Mesenteric fat pad (tissue), 1 donor: ENCODE data around the gene KRTAP10-4. TPM values are rescaled to one million over a fixed set of nuclear protein-coding genes. Genes with fewer than 3 reads are reported as not detected.
"Not testable (repeated sequence)": the region's sequence is repeated elsewhere in the genome, so short reads cannot be mapped to it uniquely, and the experiment has no call there.

Experiments
- DNase-seq: peaks from one replicate; pipeline ENCODE4 v3.0.0-alpha.2; 2020; ENCODE audit warnings: low spot score
- total RNA-seq: library from RNA; stranded (reverse); fragmentation: NEBNext Ultra II Directional; extraction: Animal tissue kit (Norgen Biotek cat#: 25700); gene quantifications from one replicate; pipeline ENCODE4 v1.2.1, GENCODE V29; 2021
- donor health status: DM: yes; HTN: yes; CAD: no.

Gene KRTAP10-4
- total RNA-seq, 1 donor from 2014 or later, result not detected

GRCh38 chr21:44556879-44557278 lies 16.6 kb upstream of the KRTAP10-4 start:
- no peak for DNase-seq

DNA sequence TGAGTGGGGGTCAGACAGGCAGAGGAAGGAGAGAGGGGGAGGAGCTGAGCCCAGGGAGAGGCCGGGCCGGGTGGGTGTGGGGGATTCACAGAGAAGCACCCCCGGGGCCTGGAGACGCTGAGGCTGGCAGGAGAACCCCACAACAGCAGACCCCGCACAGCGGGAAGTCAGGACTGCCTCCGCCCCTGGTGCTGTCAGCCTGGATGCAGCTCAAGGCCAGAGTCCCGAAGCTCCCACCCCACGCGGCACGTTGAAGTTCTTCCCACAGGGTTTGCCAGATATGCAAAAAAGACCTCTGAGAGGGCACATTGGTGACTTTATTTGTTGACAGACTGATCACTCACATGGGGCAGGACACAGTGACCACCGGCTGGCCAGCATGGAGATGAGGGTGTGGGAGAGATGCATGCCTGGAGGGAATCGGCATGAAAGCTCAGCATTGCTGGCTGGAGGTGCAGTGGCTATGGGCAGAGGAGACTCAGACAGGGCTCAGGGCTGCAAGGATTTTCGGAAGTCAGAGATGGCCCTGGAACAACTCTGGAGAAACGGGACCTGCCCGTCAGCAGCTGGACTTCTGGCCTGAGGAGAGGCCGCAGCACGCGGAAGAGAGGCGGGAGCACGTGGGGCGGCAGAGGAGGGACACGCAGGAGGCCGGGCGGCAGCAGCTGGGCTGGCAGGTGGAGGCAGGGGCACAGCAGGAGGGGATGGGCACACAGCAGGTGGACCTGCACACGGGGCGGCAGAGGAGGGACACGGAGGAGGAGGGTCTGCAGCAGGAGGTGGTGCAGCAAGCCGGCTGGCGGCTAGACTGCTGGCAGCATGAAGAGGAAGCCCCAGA lies 15.8 kb upstream of the KRTAP10-4 start:
- peak; percentile 87 for DNase-seq

DNA sequence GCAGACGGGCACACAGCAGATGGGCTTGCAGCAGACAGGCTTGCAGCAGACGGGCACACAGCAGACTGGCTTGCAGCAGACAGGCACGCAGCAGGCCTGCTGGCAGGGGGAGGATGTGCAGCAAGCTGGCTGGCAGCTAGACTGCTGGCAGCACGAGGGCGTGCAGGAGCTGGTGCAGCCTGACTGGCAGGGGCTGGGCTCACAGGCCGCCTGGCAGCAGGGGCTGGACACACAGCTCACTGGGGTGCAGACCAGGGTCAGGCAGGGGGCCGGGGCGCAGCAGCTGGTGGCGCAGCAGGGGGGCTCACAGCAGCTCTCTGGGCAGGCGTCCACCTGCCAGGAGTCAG lies 15.2 kb upstream of the KRTAP10-4 start:
- DNase-seq, result not testable (repeated sequence)

GRCh38 chr21:44558695-44559094 lies 14.8 kb upstream of the KRTAP10-4 start, which contains the start of gene KRTAP10-3:
KRTAP10-3 (minus strand) TSS chr21:44558795; CDS start chr21:44558715, 80 bp downstream.
- no peak for DNase-seq

DNA sequence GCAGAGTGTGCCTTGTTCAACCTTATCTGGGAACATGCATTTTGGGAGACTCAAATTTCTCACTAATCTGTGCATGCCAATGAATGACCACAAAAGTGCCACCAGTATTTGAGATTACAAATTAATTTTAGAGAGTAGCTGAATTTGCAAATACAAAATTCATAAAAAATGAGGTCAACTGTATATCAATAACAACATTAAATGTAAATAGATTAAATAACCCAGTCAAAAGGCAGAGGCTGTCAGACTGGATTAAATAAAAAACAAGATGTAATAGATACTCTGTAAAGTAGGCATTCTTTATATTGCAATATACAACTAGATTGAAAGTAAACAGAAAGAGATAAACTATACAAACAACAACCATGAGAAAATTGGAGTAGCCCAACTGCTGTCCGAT lies 9.4 kb upstream of the KRTAP10-4 start:
- no peak for DNase-seq

- DNase-seq, result no peak
These were observed 8.5 kb upstream of the KRTAP10-4 start for GRCh38 chr21:44564886-44565598.

GRCh38 chr21:44566403-44566802 lies 7.1 kb upstream of the KRTAP10-4 start:
- no peak for DNase-seq

DNA sequence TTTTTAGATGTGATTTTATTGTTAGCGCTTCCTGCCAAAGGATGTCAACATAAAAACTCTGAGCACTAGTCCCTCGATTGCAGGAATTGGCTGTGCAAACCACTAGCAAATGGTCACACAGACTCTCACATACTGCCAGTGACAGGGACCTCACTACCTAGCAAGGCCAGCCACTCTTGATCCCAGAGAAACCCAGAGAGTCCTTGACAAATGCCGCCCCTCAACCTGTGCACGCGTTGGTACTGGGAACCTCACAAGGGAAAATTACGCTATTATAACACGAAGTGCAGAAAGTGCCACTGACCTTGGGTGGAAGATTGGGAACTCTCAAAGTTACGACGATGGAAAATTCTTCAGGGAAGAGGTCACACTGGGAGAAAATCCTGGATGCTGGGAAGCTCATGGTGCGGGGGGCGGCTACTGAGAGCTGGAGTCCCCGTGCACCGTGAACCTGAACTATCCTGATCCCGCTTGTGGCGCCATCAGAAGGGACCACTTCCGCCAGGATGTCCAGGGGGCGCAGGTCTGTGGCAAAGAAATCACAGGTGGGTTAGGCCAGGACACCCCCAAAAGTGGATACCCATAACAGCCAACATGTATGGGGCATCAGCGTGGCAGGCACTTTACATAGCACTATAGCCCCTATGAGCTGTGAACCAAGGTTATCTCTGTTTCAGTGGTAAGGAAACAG lies 5.9 kb upstream of the KRTAP10-4 start:
- DNase-seq, result no peak

- peak; percentile 85 for DNase-seq
These were observed 5.3 kb upstream of the KRTAP10-4 start for GRCh38 chr21:44568261-44568660.

GRCh38 chr21:44568667-44569556 lies 4.6 kb upstream of the KRTAP10-4 start:
- DNase-seq, result no peak

- DNase-seq, result no peak
These were observed 3.5 kb upstream of the KRTAP10-4 start for GRCh38 chr21:44569861-44570517.

GRCh38 chr21:44571296-44571695 lies 2.2 kb upstream of the KRTAP10-4 start:
- no peak for DNase-seq

DNA sequence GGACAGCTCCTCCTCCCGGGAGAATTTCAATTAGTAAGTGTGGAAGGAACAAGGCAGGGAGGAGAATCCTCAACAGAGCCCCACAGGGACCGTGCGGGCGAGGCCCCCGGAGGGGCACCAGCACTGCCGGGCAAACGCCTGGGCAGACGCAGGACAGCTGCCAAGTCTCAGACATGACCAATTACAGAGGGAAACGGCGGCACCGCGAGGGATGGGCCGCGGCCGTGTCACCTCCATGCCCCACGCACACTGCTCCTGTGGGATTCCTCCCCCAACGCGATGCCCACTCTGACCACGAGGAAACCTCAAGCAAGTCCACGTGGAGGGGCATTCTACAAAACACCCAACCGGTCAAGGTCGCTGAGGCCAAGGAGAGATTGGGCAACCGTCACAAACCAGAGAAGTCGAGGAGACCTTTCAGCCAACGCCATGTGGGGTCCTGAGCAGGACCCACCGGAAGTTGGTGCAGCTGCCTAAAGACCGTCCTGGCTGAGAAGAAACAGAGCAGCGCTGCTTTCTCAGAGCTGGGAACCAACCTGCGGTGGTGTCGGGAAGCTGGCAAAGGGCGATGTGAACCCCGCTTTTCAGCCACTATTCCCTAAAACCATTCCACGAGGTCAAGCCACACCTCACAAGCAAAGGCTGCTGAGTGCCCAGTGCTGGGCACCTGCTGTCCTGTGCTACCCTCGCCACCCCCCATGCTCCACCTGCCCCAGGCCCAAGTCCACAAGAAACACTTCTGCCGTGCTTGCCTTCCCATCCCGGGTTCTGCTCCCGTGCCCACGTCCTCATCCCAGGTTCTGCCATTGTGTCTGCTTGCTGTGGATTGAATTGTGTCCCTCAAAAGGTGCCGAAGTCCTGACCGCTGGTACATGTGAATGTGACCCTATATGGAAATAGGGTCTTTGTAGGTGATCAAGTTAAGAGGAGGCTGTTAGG lies 1.4 kb upstream of the KRTAP10-4 start:
- no peak for DNase-seq

DNA sequence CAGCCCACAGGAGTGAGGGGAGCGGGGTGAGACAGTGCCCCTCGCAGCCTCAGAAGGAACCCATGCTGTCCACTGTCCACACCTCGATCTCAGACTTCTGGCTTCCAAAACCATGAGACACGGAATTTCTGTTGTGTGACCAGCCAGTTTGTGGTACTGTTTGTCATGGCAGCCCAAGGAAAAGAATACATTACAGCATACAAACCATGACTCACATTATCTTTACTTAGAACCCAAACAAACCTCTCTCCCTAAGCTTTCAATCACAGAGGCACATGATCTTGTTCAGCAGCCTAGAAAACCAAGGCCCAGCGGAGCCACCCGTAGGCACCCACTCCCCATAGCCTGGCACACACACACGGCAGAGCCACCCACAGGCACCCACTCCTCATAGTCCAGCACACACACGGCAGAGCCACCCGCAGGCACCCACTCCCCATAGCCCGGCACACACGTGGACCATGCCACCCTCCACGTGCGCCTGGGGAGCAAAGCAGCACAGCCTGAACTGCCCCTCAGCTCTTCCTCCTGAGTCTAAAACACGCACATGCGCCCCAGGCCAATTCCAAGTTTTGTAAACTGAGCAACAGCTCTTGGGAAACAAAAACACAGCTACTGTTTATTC lies 458 bp upstream of the KRTAP10-4 start:
- DNase-seq, result no peak

- DNase-seq, result no peak
These were observed 1.2 kb downstream of the KRTAP10-4 start for GRCh38 chr21:44574457-44575306.

DNA sequence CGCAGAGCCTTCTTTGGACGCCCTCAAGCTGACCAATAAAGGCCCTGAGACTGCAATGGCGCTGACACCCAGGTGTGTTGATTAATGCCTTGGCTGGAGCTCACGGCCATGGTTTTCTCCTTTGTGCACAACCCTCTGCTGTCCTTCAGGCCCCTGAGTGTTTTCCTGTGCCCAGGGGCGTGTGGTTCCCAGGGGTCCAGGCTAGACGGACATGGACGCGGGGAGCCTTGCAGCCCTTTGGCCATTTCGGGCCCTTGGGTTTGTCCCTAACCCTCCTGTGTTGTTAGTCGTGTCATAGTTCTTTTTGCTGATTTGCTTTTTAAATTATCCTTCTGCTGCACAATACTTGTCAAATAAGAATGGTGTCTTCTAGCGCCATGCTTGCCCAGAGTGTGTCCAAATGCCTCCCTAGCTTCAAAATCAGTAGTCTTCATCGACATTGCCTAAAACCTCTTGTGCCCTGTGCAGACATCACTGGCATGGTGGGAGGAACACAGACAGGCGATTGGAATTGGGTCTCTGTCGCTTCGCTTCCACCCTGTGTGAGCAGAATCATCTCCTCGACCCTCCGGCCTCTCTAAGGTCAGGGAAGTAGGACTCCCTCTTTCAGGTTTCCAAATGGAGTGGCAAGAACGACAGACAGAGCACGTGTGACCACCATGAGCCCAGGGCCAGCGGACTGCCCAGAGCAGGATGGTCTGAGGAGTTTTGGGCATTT lies 1.9 kb downstream of the KRTAP10-4 start:
- DNase-seq, result no peak

- DNase-seq, result no peak
These were observed 2.5 kb downstream of the KRTAP10-4 start for GRCh38 chr21:44576025-44576420.
